HG02885 (cell line): ENCODE results near the gene ZMIZ1.
"Not testable (repeated sequence)": the region's sequence is repeated elsewhere in the genome, so short reads cannot be mapped to it uniquely, and the experiment has no call there.

Source experiments
- ATAC-seq: cut with Tn5 transposase; IDR thresholded peaks from one replicate; pipeline ENCODE4 v1.9.1; 2021; ENCODE audit warnings: mild to moderate bottlenecking; ENCODE audit not compliant: unreplicated experiment, poor library complexity

Gene ZMIZ1

DNA sequence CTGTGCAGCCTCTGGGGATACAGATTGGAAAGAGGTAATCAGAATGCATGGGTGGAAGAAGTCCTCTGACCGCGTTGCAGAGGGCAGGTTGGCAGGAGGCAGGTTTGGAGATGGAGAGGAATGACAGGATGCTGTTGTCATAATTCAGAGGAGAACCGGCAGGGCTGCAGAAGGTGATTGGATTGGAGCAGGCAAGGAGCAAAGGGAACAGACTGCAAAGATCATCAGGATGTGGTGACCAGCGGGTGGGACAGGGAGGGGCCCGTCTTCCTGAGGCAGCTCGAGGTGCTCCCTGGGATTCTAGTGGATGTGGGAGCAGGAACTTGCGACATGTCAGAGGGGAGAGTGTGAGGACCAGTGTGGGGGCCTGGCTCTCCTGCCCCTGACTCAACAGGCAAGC is 200.0 kb downstream of the ZMIZ1 start:
- no peak for ATAC-seq

DNA sequence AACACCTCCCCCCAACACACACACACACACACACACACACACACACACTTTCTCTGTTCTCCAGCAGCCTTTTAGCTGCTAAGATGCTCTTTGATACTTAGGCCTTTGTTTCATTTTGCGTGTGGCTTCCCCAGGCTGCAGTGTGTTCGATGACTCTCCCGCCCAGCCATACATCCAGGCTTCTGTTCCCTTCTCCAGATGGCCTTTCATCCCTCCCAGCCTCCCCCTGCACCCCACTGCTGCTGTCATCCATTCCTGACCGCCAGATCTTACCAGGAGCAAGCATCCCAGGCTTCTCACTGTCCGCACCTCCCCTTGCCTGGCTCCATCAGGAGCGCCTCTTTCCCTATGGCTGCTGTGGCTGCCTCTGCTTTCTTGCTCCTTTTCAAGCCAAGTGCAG is 200.7 kb downstream of the ZMIZ1 start:
- no peak for ATAC-seq

DNA sequence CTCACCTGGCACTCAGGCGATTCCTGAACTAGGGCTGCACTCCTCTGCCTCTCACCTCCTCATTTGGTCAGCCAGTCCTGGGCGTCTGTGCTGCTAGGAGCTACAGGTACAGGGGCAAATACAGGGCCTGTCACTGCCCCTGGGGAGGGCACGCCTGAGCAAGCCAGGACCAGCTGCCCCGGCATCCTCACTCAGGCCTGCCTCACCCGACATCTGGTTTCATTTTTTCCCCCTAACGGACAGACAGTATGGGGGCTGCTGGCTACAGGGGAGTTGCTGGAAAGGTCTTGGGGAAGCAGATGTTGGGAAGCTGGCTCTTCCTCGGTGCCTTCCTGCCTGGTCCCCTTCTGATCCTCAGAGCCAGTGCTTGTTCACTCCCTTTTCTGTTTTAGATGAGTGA is 201.2 kb downstream of the ZMIZ1 start:
- no peak for ATAC-seq

DNA sequence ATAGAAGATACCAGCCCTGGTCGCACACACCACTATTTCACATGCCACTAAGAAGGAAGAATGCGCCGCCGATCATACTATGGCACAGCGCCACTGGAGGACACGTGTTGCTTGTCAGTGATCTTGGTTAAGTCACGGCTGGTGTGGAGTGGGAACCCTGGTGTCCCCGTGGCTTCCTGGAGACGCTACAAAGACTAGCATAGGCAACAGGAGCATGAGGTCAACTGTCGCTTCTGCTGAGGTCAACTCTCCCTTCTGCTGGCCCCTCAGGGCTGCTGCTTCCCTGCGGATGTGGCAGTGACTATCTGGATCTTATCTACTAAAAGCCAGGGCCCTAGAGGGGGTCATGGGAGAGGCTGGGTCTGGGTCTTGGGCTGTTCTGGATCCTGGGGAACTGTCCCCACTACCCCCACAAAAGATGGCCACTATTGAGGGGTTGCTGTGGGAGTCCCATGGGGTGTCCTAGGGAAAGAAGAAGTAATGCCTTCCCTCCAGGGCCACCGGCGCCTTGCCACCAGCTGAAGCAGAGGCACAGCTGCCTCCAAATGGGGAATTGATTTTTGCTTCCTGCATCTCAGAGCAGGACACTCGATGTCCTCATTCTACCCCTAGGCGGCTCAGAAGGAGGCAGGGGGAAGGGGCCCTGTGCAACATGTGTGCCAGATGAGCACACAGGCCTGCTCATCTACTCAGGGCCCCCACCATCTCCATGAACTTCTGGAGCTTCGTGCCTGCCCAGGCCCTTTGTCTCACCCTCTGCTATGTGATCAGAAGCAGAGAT is 201.9 kb downstream of the ZMIZ1 start:
- no peak for ATAC-seq

DNA sequence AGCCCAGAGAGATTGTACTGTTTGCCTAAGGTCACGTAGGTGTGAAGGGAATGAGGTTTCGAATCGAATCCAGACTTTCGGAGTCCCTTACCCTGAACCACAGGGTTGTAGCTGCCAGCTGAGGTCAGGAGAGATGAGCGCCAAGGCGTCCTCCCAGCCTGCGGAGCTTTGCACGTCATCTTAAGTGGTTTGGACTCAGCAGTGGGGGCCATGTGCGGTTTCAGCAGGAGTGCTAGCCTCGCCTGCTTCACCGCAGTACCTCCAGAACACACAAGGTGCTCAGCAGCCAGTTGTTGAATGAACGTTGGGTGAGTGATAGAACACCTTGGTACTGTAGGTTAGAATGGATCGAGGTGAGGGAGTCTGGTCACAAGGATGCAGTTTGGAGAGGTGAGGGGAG is 203.6 kb downstream of the ZMIZ1 start:
- no peak for ATAC-seq

DNA sequence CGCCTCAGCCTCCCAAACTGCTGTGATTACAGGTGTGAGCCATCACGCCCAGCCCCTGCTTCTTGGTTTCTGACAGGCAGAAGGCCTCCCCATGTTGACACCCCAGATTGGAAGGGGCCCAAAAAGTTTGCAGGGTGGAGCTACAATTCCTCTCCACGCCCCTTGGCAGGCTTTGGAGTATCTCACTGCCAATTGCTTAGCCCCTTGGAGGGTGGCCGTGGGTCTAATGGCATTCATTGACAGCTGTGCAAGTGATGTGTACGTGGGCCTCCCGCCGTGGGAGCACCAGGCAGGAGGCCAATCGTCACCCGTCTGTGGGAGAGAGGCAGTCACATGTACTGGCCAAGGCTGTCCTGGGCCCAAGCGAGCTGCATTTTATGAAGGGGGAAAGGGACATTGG is 204.8 kb downstream of the ZMIZ1 start:
- no peak for ATAC-seq

- no peak for ATAC-seq
Measured at GRCh38 chr10:79274279-79275104, 205.7 kb downstream of the ZMIZ1 start.

- ATAC-seq = no peak
Measured at GRCh38 chr10:79275105-79275430, 206.3 kb downstream of the ZMIZ1 start.

GRCh38 chr10:79275431-79275851 is 206.7 kb downstream of the ZMIZ1 start:
- peak; percentile 49 for ATAC-seq

GRCh38 chr10:79277579-79278269 is 209.0 kb downstream of the ZMIZ1 start:
- no peak for ATAC-seq

- not testable (repeated sequence) for ATAC-seq
Measured at GRCh38 chr10:79279047-79279446, 210.3 kb downstream of the ZMIZ1 start.

GRCh38 chr10:79280956-79281355 is 212.2 kb downstream of the ZMIZ1 start:
- ATAC-seq = no peak

DNA sequence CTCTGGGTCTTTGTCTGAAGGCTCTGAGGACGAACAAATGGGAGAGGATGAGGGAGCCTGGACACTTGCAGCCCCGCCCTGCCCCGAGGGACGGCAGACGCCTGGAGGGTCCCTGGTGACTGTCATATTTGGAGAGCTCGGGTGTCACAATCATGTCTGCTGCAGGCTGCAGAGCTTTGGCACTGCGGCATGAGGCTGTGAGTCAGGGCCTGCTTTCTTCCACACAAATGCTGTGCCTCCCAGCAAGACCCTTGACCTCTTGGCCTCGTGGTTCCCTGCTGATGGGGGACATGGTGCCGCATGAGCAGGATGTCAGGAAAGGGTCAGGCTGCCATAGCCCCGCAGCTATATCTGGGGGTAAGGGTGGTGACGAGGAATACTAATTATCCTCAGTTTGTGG is 213.6 kb downstream of the ZMIZ1 start:
- no peak for ATAC-seq

DNA sequence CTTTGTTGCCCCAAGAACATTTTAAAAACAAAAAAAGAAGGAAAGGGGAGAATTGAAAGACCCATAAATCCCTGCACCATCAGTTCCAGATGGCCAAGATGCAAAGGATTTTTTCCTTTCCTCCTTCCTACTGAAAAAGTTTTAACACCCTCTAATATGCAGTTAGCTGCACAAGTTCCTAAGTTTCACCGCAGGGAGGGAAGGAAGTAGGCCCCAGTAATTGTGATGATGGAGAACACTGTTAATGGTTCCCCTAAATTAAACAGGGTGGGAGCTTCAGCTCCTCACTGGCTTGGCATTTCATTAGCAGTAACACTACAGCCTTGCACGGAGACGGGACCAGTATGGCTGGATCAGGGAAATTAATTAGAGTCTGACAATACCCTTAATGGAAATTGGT is 214.8 kb downstream of the ZMIZ1 start:
- ATAC-seq = no peak

DNA sequence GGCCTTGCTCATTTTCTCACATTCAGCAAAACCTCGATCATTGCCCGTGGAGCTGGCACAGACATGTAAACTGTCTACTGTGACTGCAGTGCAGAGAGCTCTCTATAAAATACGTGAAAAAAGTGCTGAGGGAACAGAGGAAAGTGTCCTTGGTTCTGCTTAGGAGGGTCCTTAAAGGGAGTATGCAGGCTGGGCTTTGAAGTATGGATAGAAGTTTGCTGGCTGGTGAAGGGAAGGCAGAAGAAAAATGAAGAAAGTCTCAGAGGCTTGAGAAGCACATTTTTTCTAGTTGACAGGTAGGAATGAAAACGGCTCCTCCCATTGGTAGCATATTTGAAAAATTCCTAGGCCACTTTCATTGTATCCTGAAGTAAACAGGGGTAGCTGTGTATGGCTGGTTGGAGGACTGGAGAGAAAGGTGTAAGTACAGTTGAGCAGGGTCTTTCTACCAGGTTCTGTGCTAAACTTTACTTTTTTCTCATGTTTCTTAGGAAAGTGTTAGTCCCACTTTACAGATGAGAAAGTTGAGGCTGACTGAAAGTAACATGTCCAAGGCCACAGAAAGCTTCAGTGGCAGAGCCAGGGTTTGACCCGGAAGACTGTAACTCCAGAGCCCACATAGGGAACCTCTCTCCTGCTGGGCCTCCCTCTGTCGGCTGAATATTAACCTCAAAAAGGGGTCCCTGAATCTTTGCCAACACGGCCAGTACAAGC is 215.5 kb downstream of the ZMIZ1 start:
- no peak for ATAC-seq

DNA sequence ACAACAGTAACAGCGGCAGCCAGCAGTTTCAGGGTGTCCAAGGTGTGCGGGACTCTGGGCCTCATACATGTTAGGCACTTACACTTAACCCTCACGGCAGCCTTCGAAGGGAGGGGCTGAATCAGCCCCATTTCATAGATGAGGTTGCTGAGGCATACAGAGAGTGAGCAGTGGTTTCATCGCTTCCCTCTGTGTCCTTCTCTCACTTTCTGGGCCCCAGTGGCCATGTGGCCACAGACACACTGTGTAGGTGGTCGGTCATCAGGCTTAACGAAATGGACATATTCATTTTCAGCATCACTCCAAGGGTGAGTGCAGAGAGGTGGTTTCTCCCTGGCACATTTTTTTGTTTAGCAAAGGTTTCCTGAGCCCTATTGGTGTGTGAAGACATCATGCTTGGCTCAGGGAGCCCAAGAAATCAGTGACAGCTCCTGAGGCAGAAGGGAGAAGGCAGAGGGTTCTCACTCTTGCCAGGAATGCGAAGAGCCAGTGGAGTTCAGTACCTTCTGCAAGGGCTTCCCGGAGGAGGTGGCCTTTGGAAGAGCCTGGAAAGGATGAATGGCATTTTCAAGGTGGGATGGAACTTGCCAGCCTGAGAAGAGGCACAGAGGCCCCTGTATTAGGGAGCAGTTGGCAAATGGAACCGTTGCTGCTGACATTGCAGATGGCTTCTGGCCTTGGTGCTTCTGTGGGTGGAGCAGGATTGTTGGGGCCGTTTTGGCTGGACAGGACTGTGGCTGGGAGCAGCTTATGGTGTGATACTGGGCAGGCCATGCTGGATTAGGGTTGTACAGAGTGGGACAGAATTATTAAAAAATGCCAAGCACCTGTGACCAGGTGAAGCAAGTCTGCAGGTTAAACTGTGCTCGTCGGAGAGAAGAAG is 216.8 kb downstream of the ZMIZ1 start:
- peak; percentile 74 for ATAC-seq

GRCh38 chr10:79286318-79286951 is 217.7 kb downstream of the ZMIZ1 start:
- peak; percentile 83 for ATAC-seq

DNA sequence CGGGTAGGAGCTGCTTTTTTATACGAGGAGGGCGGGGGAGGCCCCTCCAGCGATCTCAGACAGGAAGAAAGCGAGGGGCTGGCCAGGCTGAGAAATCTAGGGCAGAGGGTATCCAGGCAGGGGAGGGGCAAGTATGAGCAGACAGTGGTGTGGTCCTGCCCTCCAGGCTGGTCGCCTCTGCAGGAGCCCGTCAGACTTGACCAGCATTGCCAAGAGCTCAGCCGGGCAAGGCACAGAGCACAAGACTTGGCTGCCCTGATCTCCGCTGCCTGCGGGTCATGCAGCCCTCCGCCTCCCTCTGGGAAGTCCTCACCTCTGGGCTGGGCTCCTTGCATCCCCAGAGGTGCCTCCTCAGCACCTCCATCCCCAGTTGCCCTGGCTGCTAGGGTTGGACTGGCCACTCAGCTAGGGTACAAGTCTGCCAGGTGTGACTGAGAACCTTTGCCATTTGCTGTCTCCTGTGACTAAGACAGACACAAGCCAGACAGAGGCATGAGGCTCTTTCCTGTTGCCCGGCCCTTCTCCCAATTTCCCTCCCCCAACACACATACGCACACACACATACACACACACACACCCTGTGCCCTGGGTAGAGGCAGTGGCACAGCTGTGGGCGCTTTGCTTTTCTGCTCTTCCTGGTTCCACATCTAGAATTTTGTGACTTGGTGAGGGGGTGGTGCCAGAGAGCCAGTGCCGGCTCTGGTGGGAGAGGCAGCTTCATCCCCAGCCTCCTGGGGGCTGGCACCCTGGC is 219.4 kb downstream of the ZMIZ1 start:
- ATAC-seq = no peak
